HG02870 (cell line): Measurements from ENCODE around the gene ITGA8.
"Not testable (repeated sequence)": the region's sequence is repeated elsewhere in the genome, so short reads cannot be mapped to it uniquely, and the experiment has no call there.

Experiments
- ATAC-seq: cut with Tn5 transposase; IDR thresholded peaks from one replicate; pipeline ENCODE4 v1.9.1; 2021; ENCODE audit warnings: mild to moderate bottlenecking, moderate library complexity; ENCODE audit not compliant: unreplicated experiment

The ITGA8 gene

GRCh38 chr10:15567952-15568351 lies 151.8 kb downstream of the ITGA8 start:
- no peak for ATAC-seq

GRCh38 chr10:15563246-15563645 lies 156.5 kb downstream of the ITGA8 start:
- ATAC-seq: no peak

- ATAC-seq: no peak
Measured at GRCh38 chr10:15562578-15562977, 157.1 kb downstream of the ITGA8 start.

GRCh38 chr10:15562116-15562515 lies 157.6 kb downstream of the ITGA8 start:
- no peak for ATAC-seq

- no peak for ATAC-seq
Measured at GRCh38 chr10:15558136-15558535, 161.6 kb downstream of the ITGA8 start.

- ATAC-seq: not testable (repeated sequence)
Measured at GRCh38 chr10:15557168-15557567, 162.6 kb downstream of the ITGA8 start.

GRCh38 chr10:15550950-15551349 lies 168.8 kb downstream of the ITGA8 start:
- no peak for ATAC-seq

- no peak for ATAC-seq
Measured at GRCh38 chr10:15548331-15548730, 171.4 kb downstream of the ITGA8 start.

GRCh38 chr10:15546606-15547005 lies 173.1 kb downstream of the ITGA8 start:
- ATAC-seq: no peak

- no peak for ATAC-seq
Measured at GRCh38 chr10:15545884-15546283, 173.8 kb downstream of the ITGA8 start.

GRCh38 chr10:15545266-15545665 lies 174.5 kb downstream of the ITGA8 start:
- no peak for ATAC-seq

GRCh38 chr10:15543994-15544393 lies 175.7 kb downstream of the ITGA8 start:
- ATAC-seq: no peak

- no peak for ATAC-seq
Measured at GRCh38 chr10:15542817-15543216, 176.9 kb downstream of the ITGA8 start.

GRCh38 chr10:15541376-15541775 lies 178.3 kb downstream of the ITGA8 start:
- ATAC-seq: no peak

GRCh38 chr10:15540727-15541126 lies 179.0 kb downstream of the ITGA8 start:
- no peak for ATAC-seq

GRCh38 chr10:15539262-15539661 lies 180.5 kb downstream of the ITGA8 start:
- ATAC-seq: no peak

- ATAC-seq: not testable (repeated sequence)
Measured at GRCh38 chr10:15534928-15535538, 184.7 kb downstream of the ITGA8 start.

GRCh38 chr10:15531927-15532722 lies 187.6 kb downstream of the ITGA8 start:
- no peak for ATAC-seq

- ATAC-seq: no peak
Measured at GRCh38 chr10:15528859-15529239, 190.9 kb downstream of the ITGA8 start.

GRCh38 chr10:15526754-15527153 lies 193.0 kb downstream of the ITGA8 start:
- ATAC-seq: no peak

- ATAC-seq: no peak
Measured at GRCh38 chr10:15521328-15521903, 198.3 kb downstream of the ITGA8 start.

- ATAC-seq: no peak
Measured at GRCh38 chr10:15518250-15518649, 201.5 kb downstream of the ITGA8 start.
